Medulla oblongata (tissue), 1 donor: ENCODE measurements around the gene SYNJ2.
A peak's percentile ranks its signal among the peaks of the same experiment; 100 is the strongest.

Source experiments
- DNase-seq: peaks from one replicate; pipeline ENCODE4 v3.0.0-alpha.2; 2015; ENCODE audit errors: extremely low spot score

SYNJ2 gene

DNA sequence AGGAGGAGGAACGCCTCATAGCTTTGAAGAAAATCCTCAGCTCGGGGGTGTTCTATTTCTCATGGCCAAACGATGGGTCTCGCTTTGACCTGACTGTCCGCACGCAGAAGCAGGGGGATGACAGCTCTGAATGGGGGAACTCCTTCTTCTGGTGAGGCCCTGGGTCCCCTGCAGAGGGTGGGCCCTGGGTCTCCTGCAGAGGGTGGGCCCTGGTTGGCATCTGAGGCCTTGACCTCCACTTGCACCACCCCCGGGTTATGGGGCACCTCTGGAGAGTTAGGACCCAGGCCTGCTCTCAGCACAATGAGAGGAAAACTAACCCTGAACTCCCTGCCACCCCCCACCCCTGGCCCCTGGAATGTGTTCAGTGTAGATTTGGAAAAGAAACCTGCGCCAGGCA is 47.2 kb downstream of the SYNJ2 start:
- no peak for DNase-seq

DNA sequence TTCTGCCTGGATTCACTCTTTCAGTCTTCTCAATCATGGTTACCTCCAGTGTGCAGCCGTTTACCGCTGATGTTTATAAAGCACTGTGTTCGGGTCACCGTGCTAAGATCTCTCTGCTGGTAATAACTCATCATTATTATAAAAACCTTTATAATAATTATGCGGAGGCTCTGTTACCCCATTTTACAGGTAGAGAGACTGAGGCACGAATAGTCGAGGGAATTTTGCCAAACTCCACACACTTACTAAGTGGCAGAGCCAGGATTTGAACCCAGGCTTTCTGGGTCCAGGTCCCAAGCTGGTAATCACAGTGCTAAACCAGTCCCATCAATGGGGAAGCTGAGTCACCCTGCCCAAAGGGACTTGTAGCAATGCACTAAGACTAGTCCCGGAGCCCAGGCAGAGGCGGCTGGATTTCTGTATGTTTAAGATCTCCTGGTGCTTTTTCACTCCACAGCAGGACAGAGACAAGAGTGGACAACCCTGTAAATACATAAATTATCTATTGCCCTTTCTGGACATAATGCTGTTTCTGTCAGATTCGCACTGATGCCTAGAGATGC is 48.1 kb downstream of the SYNJ2 start:
- DNase-seq = no peak

- DNase-seq = no peak
Observed at GRCh38 chr6:158030380-158031300, 49.0 kb downstream of the SYNJ2 start.

GRCh38 chr6:158031381-158032353 is 50.0 kb downstream of the SYNJ2 start:
- no peak for DNase-seq

DNA sequence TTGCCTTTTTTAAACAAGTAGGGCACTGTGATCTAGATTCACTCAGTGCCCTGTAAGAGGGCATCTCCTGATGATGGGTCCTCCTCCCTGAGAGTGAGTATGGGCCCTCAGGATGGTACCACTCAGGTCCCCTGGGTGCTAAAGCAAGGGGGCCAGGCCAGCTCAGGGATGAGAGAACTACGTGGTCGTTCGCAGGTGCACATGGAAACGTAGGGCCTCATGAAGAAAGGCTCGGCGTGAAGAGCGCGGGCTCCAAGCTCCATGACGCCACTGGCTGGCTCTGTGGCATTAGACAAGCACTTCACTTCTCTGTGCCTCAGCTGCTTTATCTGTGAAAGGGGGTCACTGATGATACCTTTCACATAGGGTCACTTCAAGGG is 50.7 kb downstream of the SYNJ2 start:
- DNase-seq = no peak

DNA sequence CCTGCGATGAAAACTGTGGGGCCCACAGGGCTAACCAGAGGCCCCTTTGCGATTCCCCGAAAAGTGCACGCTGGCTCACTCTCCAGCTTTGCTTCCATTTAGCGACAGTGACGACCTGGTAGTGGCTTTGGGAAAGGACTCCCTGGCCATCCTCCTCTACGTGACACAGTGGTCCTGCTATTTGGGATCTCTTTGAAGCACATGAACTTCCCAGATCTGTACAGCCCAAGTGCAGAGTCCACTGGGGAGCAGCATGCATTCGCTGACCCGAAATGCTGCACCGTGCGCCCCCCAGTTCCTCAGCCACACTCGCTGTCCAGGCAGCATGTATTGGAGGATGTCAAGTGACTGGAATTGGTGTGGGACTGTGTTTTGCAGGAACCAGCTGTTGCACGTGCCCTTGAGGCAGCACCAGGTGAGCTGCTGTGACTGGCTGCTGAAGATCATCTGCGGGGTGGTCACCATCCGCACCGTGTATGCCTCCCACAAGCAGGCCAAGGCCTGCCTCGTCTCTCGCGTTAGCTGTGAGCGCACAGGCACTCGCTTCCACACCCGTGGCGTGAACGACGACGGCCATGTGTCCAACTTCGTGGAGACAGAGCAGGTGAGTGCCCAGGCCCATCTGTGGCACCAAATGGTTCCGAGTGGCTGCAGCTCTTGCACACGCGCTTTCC is 51.6 kb downstream of the SYNJ2 start:
- no peak for DNase-seq

DNA sequence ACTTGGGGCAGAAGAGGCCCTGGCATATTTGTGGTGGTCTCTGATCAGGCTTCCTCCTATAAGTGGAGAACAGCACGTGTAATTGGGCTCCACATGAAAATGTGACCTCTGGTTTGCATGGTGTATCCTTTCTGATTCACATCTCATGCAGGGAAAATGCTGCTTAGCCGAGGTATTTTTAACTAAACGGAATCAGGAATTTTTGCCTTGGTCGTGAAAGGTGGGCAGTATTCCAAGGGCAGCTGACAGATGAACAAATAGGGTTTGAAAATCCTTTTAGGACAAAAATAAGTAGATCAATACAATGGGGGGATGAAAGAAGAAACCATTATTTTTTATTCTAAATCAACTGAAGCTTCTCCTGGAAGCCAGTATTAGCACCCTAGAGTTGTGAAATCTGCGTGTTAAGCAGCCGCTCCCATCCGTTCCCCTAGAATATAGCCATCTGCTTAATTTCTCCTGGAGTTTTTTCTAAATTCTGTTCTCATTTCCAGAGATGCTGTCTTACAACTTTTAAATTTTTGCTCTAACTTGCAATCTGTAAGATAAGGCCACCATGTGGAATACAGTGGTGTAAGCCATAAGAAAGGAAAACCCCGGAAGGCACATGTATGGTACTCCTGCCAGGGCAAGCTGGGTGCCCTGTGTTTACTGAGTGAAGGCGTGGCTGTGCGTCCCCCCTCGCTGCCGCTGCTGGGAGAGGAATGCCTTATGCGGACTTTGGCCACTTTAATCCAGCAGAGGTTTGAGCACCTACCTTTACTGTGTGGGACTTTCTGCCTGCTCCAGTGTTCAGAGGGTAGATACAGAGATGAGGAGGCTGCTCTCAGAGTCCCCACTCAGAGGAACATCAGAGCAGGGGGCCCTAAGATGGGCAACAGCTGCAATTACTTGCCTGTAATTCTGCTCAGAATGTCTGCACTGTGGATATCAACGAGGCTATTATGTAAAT is 52.4 kb downstream of the SYNJ2 start:
- no peak for DNase-seq

DNA sequence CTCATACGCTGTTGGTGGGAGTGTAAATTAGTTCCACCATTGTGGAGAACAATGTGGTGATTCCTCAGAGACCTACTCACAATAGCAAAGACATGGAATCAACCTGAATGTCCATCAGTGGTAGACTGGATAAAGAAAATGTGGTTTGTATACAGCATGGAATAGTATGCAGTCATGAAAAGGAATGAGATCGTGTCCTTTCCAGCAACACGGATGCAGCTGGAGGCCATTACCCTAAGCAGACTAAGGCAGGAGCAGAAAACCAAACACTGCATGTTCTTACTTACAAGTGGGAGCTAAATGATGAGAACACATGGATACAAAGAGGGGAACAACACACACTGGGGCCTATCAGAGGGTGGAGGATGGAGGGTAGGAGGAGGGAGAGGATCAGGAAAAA is 54.6 kb downstream of the SYNJ2 start:
- DNase-seq = no peak

- DNase-seq = no peak
Observed at GRCh38 chr6:158037021-158037420, 55.4 kb downstream of the SYNJ2 start.

DNA sequence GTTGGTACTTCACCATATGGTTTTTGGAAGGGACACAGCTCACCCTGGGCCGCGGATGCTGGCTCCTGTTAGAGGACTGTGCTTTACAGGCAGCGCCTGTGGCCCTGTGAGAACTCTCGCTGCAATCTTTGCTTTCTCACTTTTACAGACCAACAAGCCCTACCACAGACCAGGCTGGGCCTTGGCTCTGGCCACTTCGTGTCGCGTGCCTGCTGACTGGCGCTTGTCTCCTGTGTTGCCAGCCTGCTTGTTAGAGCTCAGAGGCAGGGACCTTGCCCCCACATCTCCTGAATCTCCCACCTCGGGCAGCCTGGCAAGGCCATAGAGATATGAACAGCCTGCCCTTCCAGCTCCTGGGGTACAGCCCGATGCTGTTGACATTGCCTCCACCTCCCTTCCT is 56.1 kb downstream of the SYNJ2 start:
- DNase-seq = no peak

DNA sequence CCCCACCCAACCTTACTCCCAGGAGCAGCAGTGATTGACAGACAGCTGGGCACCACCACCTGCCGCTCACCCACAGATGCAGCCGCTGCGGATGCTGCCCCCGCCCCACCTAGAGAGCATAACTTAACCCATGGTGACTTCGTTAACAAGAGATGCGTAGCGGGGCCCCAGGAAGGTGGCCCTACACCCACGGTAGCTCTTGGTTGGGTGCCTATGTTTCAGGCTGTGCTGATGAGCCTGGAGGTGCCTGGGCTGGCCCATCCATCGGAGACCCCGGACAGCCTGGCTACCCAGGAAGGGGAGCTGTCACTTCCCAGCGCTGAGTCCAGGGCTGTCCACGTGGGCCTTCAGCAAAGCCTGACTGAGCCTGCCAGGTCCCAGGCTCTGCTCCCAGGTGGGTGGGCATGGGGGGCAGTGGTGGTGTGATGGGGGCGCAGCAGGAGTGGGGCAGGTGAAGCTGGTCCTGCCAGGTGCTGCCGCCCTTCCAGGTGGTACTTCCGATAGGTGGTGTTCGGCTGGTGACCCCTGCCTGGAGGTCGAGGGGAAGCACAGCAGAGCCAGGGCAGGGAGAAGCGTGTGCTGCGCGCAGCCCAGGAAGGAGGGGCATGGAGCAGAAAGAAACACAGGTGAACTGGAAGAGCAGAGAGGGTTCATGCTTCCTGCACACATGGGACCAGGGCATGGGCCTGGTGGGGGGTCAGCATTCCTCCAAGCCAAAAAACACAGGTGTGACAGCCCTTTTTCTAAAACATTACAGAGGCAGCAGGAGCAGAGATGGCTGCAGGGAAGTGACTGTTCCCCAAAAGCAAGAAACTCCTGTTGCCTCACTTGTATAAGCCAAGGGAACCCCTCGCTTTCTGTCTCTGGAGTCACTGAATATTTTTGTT is 56.9 kb downstream of the SYNJ2 start:
- DNase-seq = no peak

DNA sequence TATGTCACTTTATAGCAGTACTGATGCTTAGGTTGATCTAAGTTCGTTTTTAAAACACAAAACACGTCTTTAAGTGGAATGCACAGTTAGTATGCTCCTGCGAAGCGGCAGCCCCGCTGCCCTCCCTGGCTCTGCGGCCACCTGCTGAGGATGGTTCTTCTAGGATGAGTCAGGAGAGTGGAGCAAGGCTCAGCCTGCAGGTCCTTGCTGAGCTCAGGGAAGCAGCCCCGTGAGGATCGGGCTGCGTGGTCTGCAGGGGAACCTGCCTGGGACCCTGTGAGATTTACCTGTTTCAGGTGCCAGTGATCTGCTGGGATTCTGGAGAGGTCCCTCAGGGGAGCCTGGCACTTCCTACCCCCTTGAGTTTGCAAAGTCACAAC is 57.5 kb downstream of the SYNJ2 start:
- DNase-seq = no peak

- peak; percentile 72 for DNase-seq
Observed at GRCh38 chr6:158039571-158040050, 57.9 kb downstream of the SYNJ2 start.

DNA sequence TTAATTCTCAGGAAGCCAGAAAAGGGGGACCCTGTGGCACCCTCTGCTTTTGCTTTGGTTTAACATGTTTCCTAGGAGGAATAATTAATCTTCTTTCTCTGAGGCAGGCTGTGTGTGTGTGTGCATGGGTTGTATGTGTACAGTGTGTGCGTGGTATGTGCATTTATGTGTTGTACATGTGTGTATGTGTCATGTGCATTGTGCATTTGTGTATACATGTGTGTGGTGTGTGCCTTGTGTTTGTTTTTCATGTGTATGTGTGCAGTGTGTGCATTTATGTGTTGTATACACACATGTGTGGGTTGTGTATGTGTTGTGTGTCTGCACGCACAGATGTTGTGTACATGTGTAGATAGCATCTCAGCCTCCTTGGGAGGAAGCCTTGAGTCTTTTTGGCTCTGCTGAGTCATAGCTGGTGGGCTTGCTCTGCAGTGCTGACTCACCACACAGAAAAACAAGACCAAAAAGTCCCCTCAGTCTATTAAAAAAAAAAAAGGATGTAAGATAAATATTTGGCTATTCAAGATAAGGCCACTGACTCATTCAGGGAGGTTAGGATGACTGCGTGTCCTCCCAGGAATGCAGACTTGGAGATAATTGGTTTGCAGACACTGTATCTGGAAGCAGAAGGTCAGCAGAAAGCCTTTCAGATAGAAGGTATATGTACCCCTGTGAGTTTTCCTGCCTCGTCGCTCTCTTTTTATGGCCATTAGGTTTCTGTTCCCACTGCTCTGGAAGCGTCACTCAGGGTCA is 58.6 kb downstream of the SYNJ2 start:
- DNase-seq = no peak

- no peak for DNase-seq
Observed at GRCh38 chr6:158040804-158041347, 59.2 kb downstream of the SYNJ2 start.

- DNase-seq = peak; percentile 53
Observed at GRCh38 chr6:158041370-158041769, 59.7 kb downstream of the SYNJ2 start.

- DNase-seq = no peak
Observed at GRCh38 chr6:158041788-158042187, 60.1 kb downstream of the SYNJ2 start.

DNA sequence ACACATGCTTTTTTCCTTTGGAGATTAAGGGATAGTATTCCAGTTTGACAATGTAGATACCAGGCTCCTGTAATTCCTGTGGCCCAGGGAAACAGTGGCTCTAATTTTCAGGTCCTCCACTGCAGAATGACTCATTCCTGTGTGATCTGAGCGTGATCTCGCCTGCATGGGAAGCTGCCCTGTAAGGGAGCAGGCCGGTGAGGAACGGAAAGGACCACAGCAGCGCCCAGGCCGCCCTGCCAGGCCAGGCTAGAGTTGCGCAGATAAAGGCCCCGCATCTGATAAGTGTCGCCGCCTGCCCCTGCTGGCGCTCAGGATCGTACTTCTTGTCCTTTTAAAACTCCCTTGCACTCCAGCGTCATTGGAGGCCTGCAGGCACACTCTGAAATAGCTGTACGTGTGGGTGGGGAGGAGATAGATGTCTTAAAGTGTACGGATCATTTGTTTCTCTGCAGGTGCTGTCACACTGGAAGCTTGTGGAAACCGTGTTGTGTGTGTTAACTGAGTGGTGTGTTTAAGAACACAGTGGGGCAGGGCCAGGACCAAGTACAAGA is 60.7 kb downstream of the SYNJ2 start:
- DNase-seq = no peak
